HG03558 (cell line): ENCODE measurements around the gene PLCB3.
A peak's percentile ranks its signal among the peaks of the same experiment; 100 is the strongest.
"Not testable (repeated sequence)": the region's sequence is repeated elsewhere in the genome, so short reads cannot be mapped to it uniquely, and the experiment has no call there.

Experiments
- ATAC-seq: cut with Tn5 transposase; IDR thresholded peaks from one replicate; pipeline ENCODE4 v1.9.1; 2021; ENCODE audit warnings: moderate number of reproducible peaks; ENCODE audit not compliant: unreplicated experiment; ENCODE audit errors: extremely low read depth

The PLCB3 gene

DNA sequence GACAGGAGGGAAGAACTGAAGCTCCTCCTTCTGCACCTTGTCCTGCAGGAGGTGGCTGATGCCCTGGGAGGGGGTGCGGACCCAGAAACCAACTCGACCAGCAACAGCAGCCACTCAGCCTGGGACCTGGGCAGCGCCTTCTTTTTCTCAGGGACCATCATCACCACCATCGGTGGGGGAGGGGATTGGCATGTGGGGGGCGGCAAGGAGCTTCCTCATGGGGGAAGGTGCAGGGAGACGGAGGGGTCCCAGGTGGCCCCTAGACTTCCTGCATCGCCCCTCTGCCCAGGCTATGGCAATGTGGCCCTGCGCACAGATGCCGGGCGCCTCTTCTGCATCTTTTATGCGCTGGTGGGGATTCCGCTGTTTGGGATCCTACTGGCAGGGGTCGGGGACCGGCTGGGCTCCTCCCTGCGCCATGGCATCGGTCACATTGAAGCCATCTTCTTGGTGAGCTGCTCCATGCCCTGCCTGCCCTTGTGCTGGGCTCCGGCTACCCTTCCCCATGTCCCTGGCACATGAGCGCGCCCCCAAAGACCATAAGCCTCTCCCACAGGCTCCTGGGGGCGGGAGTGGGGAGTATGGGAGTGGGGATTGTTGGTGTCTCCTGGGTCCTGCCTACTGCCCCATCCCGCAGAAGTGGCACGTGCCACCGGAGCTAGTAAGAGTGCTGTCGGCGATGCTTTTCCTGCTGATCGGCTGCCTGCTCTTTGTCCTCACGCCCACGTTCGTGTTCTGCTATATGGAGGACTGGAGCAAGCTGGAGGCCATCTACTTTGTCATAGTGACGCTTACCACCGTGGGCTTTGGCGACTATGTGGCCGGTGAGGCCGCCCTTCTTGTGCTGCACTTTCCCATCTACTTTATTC lies 45.7 kb downstream of the PLCB3 start:
- no peak for ATAC-seq

GRCh38 chr11:64297699-64298358 lies 46.5 kb downstream of the PLCB3 start:
- no peak for ATAC-seq

GRCh38 chr11:64298966-64299846 lies 47.9 kb downstream of the PLCB3 start:
- ATAC-seq: no peak

GRCh38 chr11:64299847-64300648 lies 48.7 kb downstream of the PLCB3 start, which contains the start of gene CATSPERZ:
Gene CATSPERZ (plus strand): TSS chr11:64300358. CDS start chr11:64300411, 53 bp downstream.
- no peak for ATAC-seq

GRCh38 chr11:64303109-64304031 lies 52.0 kb downstream of the PLCB3 start:
- no peak for ATAC-seq

DNA sequence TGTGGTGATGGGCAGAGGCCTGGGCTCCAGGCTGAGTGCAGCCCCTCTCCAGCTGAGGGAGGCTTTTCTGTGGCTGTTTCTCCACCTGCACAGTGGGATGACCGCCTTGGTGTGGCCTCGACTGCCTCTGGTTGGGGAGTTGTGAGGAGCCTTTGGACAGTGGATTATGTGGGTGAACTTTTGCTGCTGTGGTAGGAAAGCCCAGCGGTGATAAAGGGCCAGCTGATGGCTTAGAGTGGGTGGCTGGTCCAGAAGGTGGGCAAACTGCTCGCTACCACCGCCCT lies 52.6 kb downstream of the PLCB3 start:
- no peak for ATAC-seq

GRCh38 chr11:64304316-64305072 lies 53.2 kb downstream of the PLCB3 start:
- no peak for ATAC-seq

GRCh38 chr11:64305075-64305690 lies 53.9 kb downstream of the PLCB3 start, which contains the start of gene ESRRA:
Gene ESRRA (plus strand): TSS chr11:64305524. CDS start chr11:64307180, 1,656 bp downstream.
- ATAC-seq: peak; percentile 56

DNA sequence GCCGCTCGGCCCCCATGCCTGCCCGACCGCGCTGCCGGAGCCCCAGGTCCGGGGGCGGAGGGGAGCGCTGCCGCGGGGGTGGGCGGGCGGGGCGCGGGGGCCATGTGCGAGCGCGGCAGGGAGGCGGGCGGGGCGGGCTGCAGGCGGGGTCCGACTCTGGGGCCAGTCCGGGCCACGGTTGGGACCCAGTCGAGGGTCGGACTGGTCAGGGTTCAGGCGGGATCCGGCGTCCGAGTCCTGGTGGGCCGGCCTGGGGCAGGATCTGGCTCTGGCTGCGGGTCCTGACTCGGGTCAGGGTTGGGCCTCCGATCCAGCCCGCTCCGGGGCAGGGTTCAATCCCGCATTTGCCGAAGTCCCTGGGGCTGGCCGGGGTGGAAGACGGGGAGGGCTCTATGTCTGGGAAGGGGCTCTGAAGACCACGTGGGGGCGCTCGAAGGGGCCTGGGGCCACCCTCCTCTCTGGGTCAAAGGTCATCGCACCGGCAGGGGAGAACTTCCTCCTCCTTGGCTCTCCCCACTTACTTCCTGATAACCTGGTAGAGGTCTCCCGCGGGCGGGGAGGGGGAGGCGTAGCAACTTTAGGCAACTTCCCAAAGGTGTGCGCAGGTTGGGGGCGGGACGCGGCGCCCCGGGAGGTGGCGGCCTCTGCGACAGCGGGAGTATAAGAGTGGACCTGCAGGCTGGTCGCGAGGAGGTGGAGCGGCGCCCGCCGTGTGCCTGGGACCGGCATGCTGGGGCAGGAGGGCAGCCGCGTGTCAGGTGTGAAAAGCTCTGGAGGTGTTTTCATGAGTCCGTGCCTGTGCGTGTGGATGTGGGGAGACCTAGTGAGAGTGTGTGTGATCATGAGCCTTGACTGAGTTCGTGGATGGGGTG lies 54.6 kb downstream of the PLCB3 start:
- no peak for ATAC-seq

GRCh38 chr11:64306563-64306875 lies 55.2 kb downstream of the PLCB3 start:
- ATAC-seq: no peak

- ATAC-seq: no peak
Measured at GRCh38 chr11:64306876-64307622, 55.7 kb downstream of the PLCB3 start.

GRCh38 chr11:64307795-64308194 lies 56.5 kb downstream of the PLCB3 start:
- ATAC-seq: not testable (repeated sequence)

DNA sequence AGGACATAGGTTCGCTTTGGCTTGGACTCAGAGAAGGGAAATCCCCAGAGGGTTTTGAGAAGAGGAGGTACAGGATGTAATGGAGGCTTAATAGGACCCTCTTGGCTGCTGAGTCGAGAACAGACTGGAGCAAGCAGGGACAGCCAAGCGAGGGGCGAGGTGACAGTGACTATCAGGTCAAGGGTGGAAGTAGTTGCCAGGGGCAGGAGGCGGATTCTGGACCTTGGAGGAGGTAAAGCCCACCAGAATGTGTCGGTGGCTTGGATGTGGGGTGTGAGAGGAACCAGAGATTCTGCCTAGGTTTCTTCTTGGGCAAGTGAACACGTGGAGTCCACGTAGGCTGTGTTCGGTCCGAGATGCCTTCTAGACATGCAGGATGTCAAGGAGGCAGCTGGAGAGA lies 61.6 kb downstream of the PLCB3 start:
- no peak for ATAC-seq

GRCh38 chr11:64313491-64314145 lies 62.3 kb downstream of the PLCB3 start:
- ATAC-seq: no peak

- ATAC-seq: no peak
Measured at GRCh38 chr11:64314146-64314804, 62.9 kb downstream of the PLCB3 start.
